WERI-Rb-1 (cell line): ENCODE data around the gene NCOA4.
"Not testable (repeated sequence)": the region's sequence is repeated elsewhere in the genome, so short reads cannot be mapped to it uniquely, and the experiment has no call there.

Source experiments
- DNase-seq: peaks from one replicate; pipeline ENCODE4 v3.0.0-alpha.2; 2020
- H3K27ac ChIP-seq: fragments of 250-450 bp; sonication (Bioruptor Pico); 2 replicates; pipeline ENCODE4 v1.5.1; 2020; ENCODE audit warnings: mild to moderate bottlenecking, moderate library complexity
- H3K27me3 ChIP-seq: fragments of 250-450 bp; sonication (Bioruptor Pico); 2 replicates; pipeline ENCODE4 v1.5.1; 2021; ENCODE audit warnings: mild to moderate bottlenecking, low read depth, moderate library complexity; ENCODE audit not compliant: insufficient read depth, severe bottlenecking
- H3K36me3 ChIP-seq: fragments of 250-450 bp; sonication (Bioruptor Pico); 2 replicates; pipeline ENCODE4 v1.5.1; 2020; ENCODE audit warnings: mild to moderate bottlenecking, moderate library complexity
- H3K4me3 ChIP-seq: 2 replicates; pipeline ENCODE4 v1.5.1; 2011; ENCODE audit warnings: low read depth, mild to moderate bottlenecking, control low read depth, low read length
- H3K9me3 ChIP-seq: fragments of 250-450 bp; sonication (Bioruptor Pico); 2 replicates; pipeline ENCODE4 v1.5.1; 2021; ENCODE audit warnings: mild to moderate bottlenecking, moderate library complexity; ENCODE audit not compliant: severe bottlenecking
- TF ChIP-seq, protein P1 (sequence below): IDR thresholded peaks from 2 replicates; pipeline ENCODE4 v1.5.1; 2011; ENCODE audit warnings: low read depth, mild to moderate bottlenecking, control low read depth, inconsistent platforms, low read length

The NCOA4 gene

DNA sequence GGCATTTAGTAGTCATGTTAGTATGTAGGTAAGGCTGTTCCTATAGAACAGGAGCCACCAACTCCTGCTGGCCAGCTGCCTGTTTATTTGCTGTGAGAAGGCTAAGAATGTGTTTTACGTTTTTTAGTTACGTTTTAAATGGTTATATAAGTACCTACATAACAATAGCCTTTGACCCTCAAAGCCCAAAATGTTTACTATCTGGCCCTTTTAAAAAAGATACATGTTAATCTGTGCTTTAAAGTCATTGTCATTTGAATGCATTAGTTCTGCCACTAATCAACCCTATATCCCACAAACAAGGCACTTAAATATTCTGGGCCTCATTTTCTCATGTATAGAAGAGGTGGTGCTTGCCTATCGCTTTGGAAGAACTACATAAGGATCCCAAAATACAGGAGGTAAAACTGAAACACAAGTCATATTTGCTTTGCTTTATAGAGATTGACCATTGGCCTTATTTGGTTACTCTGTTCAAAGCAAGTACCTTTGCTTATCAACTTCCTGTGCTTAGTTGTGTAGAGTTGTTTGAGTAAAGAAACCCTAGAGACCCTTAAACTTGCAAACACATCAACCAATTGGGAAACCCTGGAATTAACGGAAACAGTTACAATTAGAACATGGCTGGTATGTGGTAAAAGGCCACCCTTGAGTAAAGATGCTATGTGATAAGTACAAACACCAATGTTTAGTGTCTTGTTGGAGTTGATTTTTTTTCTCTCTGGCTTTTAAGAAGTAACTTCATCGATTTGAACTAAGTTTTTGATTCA, 32.2 kb downstream of the NCOA4 start:
- no peak for DNase-seq
- TF ChIP-seq, protein P1, sequence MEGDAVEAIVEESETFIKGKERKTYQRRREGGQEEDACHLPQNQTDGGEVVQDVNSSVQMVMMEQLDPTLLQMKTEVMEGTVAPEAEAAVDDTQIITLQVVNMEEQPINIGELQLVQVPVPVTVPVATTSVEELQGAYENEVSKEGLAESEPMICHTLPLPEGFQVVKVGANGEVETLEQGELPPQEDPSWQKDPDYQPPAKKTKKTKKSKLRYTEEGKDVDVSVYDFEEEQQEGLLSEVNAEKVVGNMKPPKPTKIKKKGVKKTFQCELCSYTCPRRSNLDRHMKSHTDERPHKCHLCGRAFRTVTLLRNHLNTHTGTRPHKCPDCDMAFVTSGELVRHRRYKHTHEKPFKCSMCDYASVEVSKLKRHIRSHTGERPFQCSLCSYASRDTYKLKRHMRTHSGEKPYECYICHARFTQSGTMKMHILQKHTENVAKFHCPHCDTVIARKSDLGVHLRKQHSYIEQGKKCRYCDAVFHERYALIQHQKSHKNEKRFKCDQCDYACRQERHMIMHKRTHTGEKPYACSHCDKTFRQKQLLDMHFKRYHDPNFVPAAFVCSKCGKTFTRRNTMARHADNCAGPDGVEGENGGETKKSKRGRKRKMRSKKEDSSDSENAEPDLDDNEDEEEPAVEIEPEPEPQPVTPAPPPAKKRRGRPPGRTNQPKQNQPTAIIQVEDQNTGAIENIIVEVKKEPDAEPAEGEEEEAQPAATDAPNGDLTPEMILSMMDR: no peak
- no peak overlapping the region for H3K4me3 ChIP-seq
- H3K9me3 ChIP-seq: no peaks in the 10 kb centered on the region
- no peak overlapping the region for H3K27ac ChIP-seq
- peaks cover 30% of the 10 kb centered on the region for H3K36me3 ChIP-seq
- no peaks in the 10 kb centered on the region for H3K27me3 ChIP-seq

DNA sequence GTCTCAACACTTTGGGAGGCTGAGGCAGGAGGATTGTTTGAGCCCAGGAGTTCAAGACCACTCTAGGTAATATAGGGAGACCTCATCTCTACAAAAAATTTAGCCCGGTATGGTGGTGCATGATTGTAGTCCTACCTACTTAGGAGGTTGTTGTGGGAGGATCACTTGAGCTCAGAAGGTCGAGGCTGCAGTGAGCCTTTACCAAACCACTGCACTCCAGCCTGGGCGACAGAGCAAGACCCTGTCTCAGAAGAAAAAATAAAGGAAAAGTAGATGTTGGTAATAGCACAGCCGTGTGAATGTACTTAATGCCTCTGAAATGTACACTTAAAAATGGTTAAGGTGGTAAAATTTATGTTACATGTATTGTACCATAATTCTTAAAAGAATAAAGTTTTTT, 32.9 kb downstream of the NCOA4 start:
- DNase-seq: no peak
- Histone ChIP-seq H3K27ac (no peak overlapping the region), H3K36me3 (peaks cover 26% of the 10 kb centered on the region), H3K4me3 (no peak overlapping the region), H3K9me3 (no peaks in the 10 kb centered on the region), H3K27me3 (no peaks in the 10 kb centered on the region)
- TF ChIP-seq, protein P1: no peak

DNA sequence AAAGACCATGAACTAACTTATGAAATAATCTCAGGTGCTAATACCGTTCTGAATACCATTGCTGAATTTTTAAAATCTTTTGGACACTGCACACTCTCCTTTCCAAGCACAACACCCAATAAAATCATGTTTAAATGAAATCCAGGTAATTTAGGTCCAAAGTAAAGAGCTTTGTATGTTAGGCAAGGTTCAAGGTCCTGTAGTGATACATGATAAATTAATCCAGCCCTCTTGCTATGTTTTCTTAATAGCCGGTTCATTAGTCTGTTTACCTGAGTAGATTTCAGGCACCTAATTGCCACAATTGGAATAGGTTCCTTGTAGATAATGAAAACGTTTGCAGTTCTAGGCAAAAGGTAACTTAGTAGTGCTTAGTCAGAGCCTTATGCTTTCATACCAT, 44.8 kb downstream of the NCOA4 start:
- not testable (repeated sequence) for H3K27me3 ChIP-seq, H3K9me3 ChIP-seq, H3K27ac ChIP-seq, H3K4me3 ChIP-seq, DNase-seq, H3K36me3 ChIP-seq

DNA sequence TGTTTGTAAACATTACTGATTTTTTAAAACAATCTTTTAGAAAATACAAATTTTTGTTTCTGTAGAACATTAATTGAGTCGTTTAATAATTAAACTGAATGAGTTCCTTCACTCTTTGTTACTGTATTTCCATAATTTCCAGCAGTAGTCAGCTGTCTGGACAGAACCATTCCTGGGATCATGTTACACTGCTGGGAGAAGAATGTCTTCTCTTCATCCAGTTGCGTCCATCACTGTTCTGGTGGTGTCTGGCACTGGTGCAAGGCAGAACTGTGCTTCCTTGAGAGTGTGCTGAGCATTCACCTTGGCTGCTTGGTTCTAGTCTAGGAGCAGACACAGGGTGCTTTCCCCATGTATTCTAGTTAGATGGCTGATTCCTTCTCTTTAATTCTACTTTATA, 46.0 kb downstream of the NCOA4 start:
- DNase-seq, H3K4me3 ChIP-seq, H3K27me3 ChIP-seq, H3K9me3 ChIP-seq, H3K36me3 ChIP-seq, H3K27ac ChIP-seq: not testable (repeated sequence)

DNA sequence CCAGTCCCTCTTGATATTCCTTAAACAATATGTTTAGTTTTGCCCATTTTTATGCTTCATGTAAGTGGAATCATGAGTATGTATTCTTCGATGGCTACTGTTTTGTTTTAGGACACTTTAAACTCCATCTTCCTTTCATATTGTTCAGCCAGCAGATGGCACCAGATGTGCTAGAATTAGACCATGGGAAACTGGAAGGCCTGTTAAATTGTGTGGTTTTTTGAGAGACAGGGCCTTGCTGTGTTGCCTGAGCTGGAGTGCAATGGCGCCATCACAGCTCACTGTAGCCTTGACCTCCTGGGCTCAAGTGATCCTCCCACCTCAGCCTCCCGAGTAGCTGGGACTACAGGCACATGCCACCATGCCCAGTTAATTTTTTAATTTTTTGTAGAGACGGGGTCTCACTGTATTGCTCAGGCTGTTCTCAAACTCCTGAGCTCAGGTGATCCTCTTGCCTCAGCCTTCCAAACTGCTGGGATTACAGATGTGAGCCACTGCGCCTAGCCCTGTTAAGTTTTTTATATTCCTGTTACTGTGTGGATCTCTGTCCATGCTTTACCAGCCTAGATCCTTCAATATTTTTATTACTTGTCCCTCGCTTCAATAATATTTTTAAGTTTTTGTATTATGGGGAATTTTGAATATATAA, 46.8 kb downstream of the NCOA4 start:
- not testable (repeated sequence) for H3K27me3 ChIP-seq, H3K27ac ChIP-seq, H3K9me3 ChIP-seq, H3K36me3 ChIP-seq, H3K4me3 ChIP-seq
- TF ChIP-seq, protein P1: peak; percentile 20; the same call in 1 of the 2 replicates
- peak; percentile 50 for DNase-seq

DNA sequence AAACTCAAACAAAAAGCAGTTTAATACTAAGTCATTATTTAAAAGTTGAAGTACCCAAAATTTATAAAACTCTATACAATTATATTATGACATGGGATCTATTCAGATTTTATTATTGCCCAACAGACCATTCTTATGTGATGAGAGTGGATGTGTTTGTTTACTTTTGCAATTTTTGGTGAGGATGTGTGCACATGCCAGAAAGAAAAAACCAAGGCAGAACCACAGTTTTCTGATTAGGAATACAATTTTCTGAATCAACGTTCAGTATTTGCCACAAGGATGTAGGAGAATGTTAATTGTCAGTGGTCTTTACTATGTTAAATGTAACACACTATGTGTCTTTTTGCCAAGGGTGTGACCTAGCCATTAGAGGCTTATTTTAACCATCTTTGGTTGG, 49.1 kb downstream of the NCOA4 start:
- not testable (repeated sequence) for DNase-seq, H3K4me3 ChIP-seq, H3K27ac ChIP-seq

DNA sequence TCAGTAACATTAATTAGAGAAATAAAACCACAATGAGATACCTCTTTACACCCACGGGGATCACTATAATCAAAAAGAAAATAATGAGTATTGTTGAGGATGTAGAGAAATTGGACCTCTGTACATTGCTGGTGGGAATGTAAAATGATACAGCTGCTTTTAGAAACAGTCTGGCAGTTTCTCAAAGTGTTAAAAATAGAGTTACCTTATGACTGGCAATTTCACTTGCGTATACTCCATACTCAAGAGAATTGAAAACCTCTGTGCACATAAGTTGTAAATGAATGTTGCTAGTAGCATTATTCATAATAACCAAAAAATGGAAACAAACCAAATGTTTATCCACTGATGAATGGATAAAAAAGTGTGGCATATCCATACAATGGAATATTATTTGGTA, 51.9 kb downstream of the NCOA4 start:
- H3K27me3 ChIP-seq, H3K36me3 ChIP-seq, H3K27ac ChIP-seq, DNase-seq, H3K9me3 ChIP-seq, H3K4me3 ChIP-seq: not testable (repeated sequence)

More for the DNA sequence above, 49.1 kb downstream of the NCOA4 start:
- H3K36me3 ChIP-seq, H3K27me3 ChIP-seq, H3K9me3 ChIP-seq: not testable (repeated sequence)

DNA sequence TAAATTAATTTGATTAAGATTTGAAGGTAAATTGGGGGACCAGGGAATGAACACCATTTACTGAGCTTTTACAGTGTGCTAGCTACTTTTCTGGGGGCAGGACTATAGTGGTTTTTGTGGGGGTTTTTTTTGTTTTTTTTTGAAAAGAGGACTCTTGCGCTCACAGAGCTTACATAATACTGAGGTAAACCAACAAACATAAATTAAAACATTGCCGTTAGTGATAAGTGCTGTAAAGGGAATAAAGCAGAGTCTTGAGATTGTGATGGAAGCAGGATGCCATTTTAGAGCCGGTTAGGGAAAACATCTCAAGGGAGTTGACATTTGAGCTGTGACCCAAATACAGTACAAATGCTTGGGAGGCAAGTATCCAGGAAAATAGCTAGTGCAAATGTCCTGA, 56.4 kb downstream of the NCOA4 start:
- not testable (repeated sequence) for H3K9me3 ChIP-seq, DNase-seq, H3K27ac ChIP-seq, H3K4me3 ChIP-seq, H3K36me3 ChIP-seq, H3K27me3 ChIP-seq

DNA sequence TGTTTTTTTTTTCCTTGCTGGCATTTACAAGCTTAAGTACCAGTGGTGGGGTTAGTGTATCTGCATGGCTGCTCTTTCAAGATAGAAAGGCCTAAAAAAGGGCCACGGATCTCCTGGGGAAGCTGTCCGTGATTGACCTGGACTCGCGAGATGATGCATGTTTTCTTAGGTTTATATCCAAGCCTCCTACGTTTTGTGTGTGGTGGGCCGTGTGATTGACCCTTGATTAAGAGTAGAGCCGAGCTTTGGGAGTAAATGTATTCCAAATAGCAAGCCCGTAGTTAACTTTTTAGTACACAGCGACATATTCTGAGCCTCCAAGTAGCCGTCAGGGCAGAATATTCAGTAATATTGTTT, 57.6 kb downstream of the NCOA4 start:
- H3K4me3 ChIP-seq: peak overlapping the region; percentile 86
- H3K27ac ChIP-seq, H3K27me3 ChIP-seq, H3K9me3 ChIP-seq, DNase-seq, H3K36me3 ChIP-seq: not testable (repeated sequence)

DNA sequence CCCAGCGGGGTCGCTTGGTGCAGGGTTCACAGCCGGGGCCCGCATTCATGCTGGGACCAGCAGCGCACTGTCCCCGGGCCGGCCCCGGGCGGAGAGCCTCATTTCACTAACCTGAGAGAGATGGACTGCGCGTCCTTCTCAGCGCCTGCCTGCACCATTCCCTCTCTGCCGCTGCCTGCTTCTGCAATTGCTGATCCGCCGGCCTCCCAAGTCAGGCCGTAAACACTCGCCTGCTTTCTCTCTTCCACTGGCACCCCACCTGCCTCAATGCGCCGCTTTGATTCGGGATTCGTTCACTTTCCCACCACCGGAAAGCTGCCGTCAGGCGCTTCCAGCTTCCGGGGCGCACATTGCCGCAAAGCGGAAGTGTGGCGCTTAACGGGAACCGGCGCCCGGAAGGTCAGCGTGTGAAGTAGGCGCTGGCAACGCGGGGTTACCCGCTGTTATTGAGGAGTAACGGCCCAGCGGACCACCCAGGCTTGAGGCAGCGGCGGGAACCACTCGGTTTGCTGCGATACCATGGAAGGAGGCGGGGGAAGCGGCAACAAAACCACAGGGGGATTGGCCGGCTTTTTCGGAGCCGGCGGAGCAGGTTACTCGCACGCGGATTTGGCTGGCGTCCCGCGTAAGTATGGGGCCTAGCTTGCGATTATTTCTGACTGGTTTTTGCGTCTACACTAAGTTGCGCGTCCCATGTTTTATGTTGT, 58.2 kb downstream of the NCOA4 start, which contains the start of gene TIMM23:
TIMM23 (plus strand) TSS at position 384 of the 707 bp plus-strand sequence; CDS start at position 520, 136 bp downstream.
- peak; percentile 83 for DNase-seq

DNA sequence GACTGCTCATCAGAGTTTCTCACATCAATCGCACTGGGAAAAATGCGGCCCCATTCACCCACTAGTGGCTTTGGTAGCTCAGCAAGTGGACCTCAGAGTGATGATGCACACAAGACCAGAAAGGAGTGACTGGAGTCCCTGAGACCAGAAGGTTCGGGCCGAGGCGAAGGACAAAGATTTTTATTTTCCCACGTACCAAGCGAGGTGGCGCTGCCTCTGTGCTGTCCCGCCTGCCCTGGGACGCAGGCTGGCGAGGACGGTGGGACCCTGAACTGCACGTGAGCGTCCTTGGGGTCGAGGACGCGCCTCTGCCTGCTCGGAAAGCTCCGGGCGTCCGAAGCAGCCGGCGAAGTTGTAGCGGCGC, 58.7 kb downstream of the NCOA4 start:
- peak overlapping the region; percentile 77 for H3K27ac ChIP-seq
- H3K9me3 ChIP-seq, H3K27me3 ChIP-seq, H3K36me3 ChIP-seq: not testable (repeated sequence)
- H3K4me3 ChIP-seq: peak overlapping the region; percentile 86
- peak; percentile 26 for DNase-seq

More for the DNA sequence above, 58.2 kb downstream of the NCOA4 start, which contains the start of gene TIMM23:
- H3K36me3 ChIP-seq, H3K9me3 ChIP-seq, H3K27me3 ChIP-seq: not testable (repeated sequence)
- Histone ChIP-seq H3K4me3 (peak within 1 kb of the TSS; percentile 86), H3K27ac (peak within 1 kb of the TSS; percentile 77)
